ENCODE data around the gene IFNA17.
"Not testable (repeated sequence)": the region's sequence is repeated elsewhere in the genome, so short reads cannot be mapped to it uniquely, and the experiment has no call there.

The IFNA17 gene

GRCh38 chr9:21205204-21205603 is 22.8 kb downstream of the IFNA17 start:
- no peaks in the 10 kb centered on the region for H3K36me3 ChIP-seq (ENCODE audit: insufficient read depth, low read length)
- no peaks in the 10 kb centered on the region for H3K79me2 ChIP-seq (ENCODE audit: insufficient read depth, low read length)
- H3K4me2 ChIP-seq (ENCODE audit: low read length) = no peak overlapping the region
- no peaks in the 10 kb centered on the region for H3F3A ChIP-seq (ENCODE audit: insufficient read depth, low read length)
- no peaks in the 10 kb centered on the region for H3K9me3 ChIP-seq (ENCODE audit: low read length)
- no peak overlapping the region for H3K27ac ChIP-seq (ENCODE audit: low read depth, low read length, poor library complexity, severe bottlenecking)
- H4K20me1 ChIP-seq (ENCODE audit: insufficient read depth, low read length) = no peaks in the 10 kb centered on the region
- H2AFZ ChIP-seq (ENCODE audit: low read length) = no peak overlapping the region
- H3K9ac ChIP-seq (ENCODE audit: low read length) = no peak overlapping the region
- H3K4me3 ChIP-seq (ENCODE audit: low read depth, low read length, poor library complexity, severe bottlenecking) = no peak overlapping the region
- no peak for TF ChIP-seq EZH2 (IDR thresholded peaks at IDR 0.05; ENCODE audit: borderline replicate concordance, low read length)
- H3K9me2 ChIP-seq (ENCODE audit: low read depth, low read length) = no peaks in the 10 kb centered on the region
- H3K27me3 ChIP-seq (ENCODE audit: insufficient read depth, low read length) = no peaks in the 10 kb centered on the region
- no peaks in the 10 kb centered on the region for H3K4me1 ChIP-seq (ENCODE audit: insufficient read depth, low read length, severe bottlenecking)

GRCh38 chr9:21202105-21202504 is 25.9 kb downstream of the IFNA17 start, which contains the start of gene IFNA7:
Gene IFNA7 (minus strand): TSS chr9:21202205. CDS start chr9:21202165, 40 bp downstream.
- H3K27me3 ChIP-seq (ENCODE audit: insufficient read depth, low read length); H3K9ac ChIP-seq (ENCODE audit: low read length); H2AFZ ChIP-seq (ENCODE audit: low read length); H3K4me2 ChIP-seq (ENCODE audit: low read length); H3K9me2 ChIP-seq (ENCODE audit: low read depth, low read length); H3K4me3 ChIP-seq (ENCODE audit: low read depth, low read length, poor library complexity, severe bottlenecking); H3K79me2 ChIP-seq (ENCODE audit: insufficient read depth, low read length); H3K4me1 ChIP-seq (ENCODE audit: insufficient read depth, low read length, severe bottlenecking); H4K20me1 ChIP-seq (ENCODE audit: insufficient read depth, low read length); H3F3A ChIP-seq (ENCODE audit: insufficient read depth, low read length); H3K36me3 ChIP-seq (ENCODE audit: insufficient read depth, low read length); H3K27ac ChIP-seq (ENCODE audit: low read depth, low read length, poor library complexity, severe bottlenecking); H3K9me3 ChIP-seq (ENCODE audit: low read length): not testable (repeated sequence)

- not testable (repeated sequence) for H4K20me1 ChIP-seq (ENCODE audit: insufficient read depth, low read length); H3K4me2 ChIP-seq (ENCODE audit: low read length); H3K27me3 ChIP-seq (ENCODE audit: insufficient read depth, low read length); H3K4me3 ChIP-seq (ENCODE audit: low read depth, low read length, poor library complexity, severe bottlenecking); H3F3A ChIP-seq (ENCODE audit: insufficient read depth, low read length); H3K27ac ChIP-seq (ENCODE audit: low read depth, low read length, poor library complexity, severe bottlenecking); H3K9ac ChIP-seq (ENCODE audit: low read length); H3K79me2 ChIP-seq (ENCODE audit: insufficient read depth, low read length); H3K9me3 ChIP-seq (ENCODE audit: low read length); H3K36me3 ChIP-seq (ENCODE audit: insufficient read depth, low read length); H3K4me1 ChIP-seq (ENCODE audit: insufficient read depth, low read length, severe bottlenecking); H2AFZ ChIP-seq (ENCODE audit: low read length); H3K9me2 ChIP-seq (ENCODE audit: low read depth, low read length)
- peak; percentile 57 for TF ChIP-seq CTCF (IDR thresholded peaks at IDR 0.05; ENCODE audit: low read length)
Measured at GRCh38 chr9:21194867-21195776, 32.9 kb downstream of the IFNA17 start.

- not testable (repeated sequence) for H2AFZ ChIP-seq (ENCODE audit: low read length); H3F3A ChIP-seq (ENCODE audit: insufficient read depth, low read length); H3K9me2 ChIP-seq (ENCODE audit: low read depth, low read length); H4K20me1 ChIP-seq (ENCODE audit: insufficient read depth, low read length); H3K79me2 ChIP-seq (ENCODE audit: insufficient read depth, low read length); H3K4me3 ChIP-seq (ENCODE audit: low read depth, low read length, poor library complexity, severe bottlenecking); H3K27me3 ChIP-seq (ENCODE audit: insufficient read depth, low read length); H3K9ac ChIP-seq (ENCODE audit: low read length); H3K9me3 ChIP-seq (ENCODE audit: low read length); H3K36me3 ChIP-seq (ENCODE audit: insufficient read depth, low read length); H3K4me1 ChIP-seq (ENCODE audit: insufficient read depth, low read length, severe bottlenecking); H3K4me2 ChIP-seq (ENCODE audit: low read length); H3K27ac ChIP-seq (ENCODE audit: low read depth, low read length, poor library complexity, severe bottlenecking)
Measured at GRCh38 chr9:21187487-21187886, 40.5 kb downstream of the IFNA17 start, which contains the start of gene IFNA4. Gene IFNA4 (minus strand): TSS chr9:21187587. CDS start chr9:21187531, 56 bp downstream.
